Measurements from ENCODE around the gene SFTA2.
"Not testable (repeated sequence)": the region's sequence is repeated elsewhere in the genome, so short reads cannot be mapped to it uniquely, and the experiment has no call there.

SFTA2 gene

GRCh38 chr6:30945281-30945680 lies 13.3 kb upstream of the SFTA2 start:
- in situ Hi-C loops (cut with HindIII; ENCODE audit: low sequenced_read_pairs), result loop anchor here (5.0 kb wide), 1 partner anchor 127 kb away; no protein-coding TSS in a partner anchor

- in situ Hi-C loops (cut with HindIII; ENCODE audit: low sequenced_read_pairs), result no loop called here
Observed at GRCh38 chr6:30944051-30944450, 12.1 kb upstream of the SFTA2 start.

GRCh38 chr6:30942338-30943060 lies 10.5 kb upstream of the SFTA2 start:
- in situ Hi-C loops (cut with HindIII; ENCODE audit: low sequenced_read_pairs), result no loop called here

GRCh38 chr6:30940361-30940986 lies 8.5 kb upstream of the SFTA2 start, which contains the start of gene MUCL3:
Gene MUCL3, plus strand, starts transcription at chr6:30940973. Its CDS starts 27 bp downstream, at chr6:30941000.
- in situ Hi-C loops (cut with HindIII; ENCODE audit: low sequenced_read_pairs), result no loop called here

GRCh38 chr6:30939473-30939872 lies 7.5 kb upstream of the SFTA2 start:
- in situ Hi-C loops (cut with HindIII; ENCODE audit: low sequenced_read_pairs), result loop anchor here (5.0 kb wide), 1 partner anchor 73 kb away; the partner anchor contains the start of gene MUC22

- in situ Hi-C loops (cut with HindIII; ENCODE audit: low sequenced_read_pairs), result loop anchor here (5.0 kb wide), 1 partner anchor 74 kb away; the partner anchor contains the start of gene MUC22
Observed at GRCh38 chr6:30938730-30939129, 6.8 kb upstream of the SFTA2 start.

- in situ Hi-C loops (cut with HindIII; ENCODE audit: low sequenced_read_pairs), result loop anchor here (5.0 kb wide), 1 partner anchor 75 kb away; the partner anchor contains the start of gene MUC22
Observed at GRCh38 chr6:30937265-30937664, 5.3 kb upstream of the SFTA2 start.

- in situ Hi-C loops (cut with HindIII; ENCODE audit: low sequenced_read_pairs), result loop anchor here (5.0 kb wide), 1 partner anchor 77 kb away; the partner anchor contains the start of gene MUC22
Observed at GRCh38 chr6:30935018-30935417, 3.0 kb upstream of the SFTA2 start.

- in situ Hi-C loops (cut with HindIII; ENCODE audit: low sequenced_read_pairs), result no loop called here
Observed at GRCh38 chr6:30932665-30933365, 845 bp upstream of the SFTA2 start.

GRCh38 chr6:30931272-30931671 lies 698 bp downstream of the SFTA2 start:
- in situ Hi-C loops (cut with HindIII; ENCODE audit: low sequenced_read_pairs), result no loop called here

GRCh38 chr6:30930506-30930905 lies 1.5 kb downstream of the SFTA2 start:
- in situ Hi-C loops (cut with HindIII; ENCODE audit: low sequenced_read_pairs), result no loop called here

GRCh38 chr6:30928677-30929076 lies 3.3 kb downstream of the SFTA2 start:
- in situ Hi-C loops (cut with HindIII; ENCODE audit: low sequenced_read_pairs), result no loop called here

- in situ Hi-C loops (cut with HindIII; ENCODE audit: low sequenced_read_pairs), result not testable (repeated sequence)
Observed at GRCh38 chr6:30927080-30927479, 4.9 kb downstream of the SFTA2 start.

GRCh38 chr6:30926644-30927043 lies 5.3 kb downstream of the SFTA2 start:
- in situ Hi-C loops (cut with HindIII; ENCODE audit: low sequenced_read_pairs), result no loop called here

GRCh38 chr6:30924040-30924627 lies 7.8 kb downstream of the SFTA2 start:
- in situ Hi-C loops (cut with HindIII; ENCODE audit: low sequenced_read_pairs), result not testable (repeated sequence)

- in situ Hi-C loops (cut with HindIII; ENCODE audit: low sequenced_read_pairs), result no loop called here
Observed at GRCh38 chr6:30922447-30922852, 9.5 kb downstream of the SFTA2 start.

- in situ Hi-C loops (cut with HindIII; ENCODE audit: low sequenced_read_pairs), result loop anchor here (5.0 kb wide), 2 partner anchors 39 to 51 kb away; no protein-coding TSS in a partner anchor
Observed at GRCh38 chr6:30918670-30919069, 13.3 kb downstream of the SFTA2 start.

- in situ Hi-C loops (cut with HindIII; ENCODE audit: low sequenced_read_pairs), result loop anchor here (5.0 kb wide), 2 partner anchors 40 to 50 kb away; no protein-coding TSS in a partner anchor
Observed at GRCh38 chr6:30917487-30917886, 14.5 kb downstream of the SFTA2 start.

- in situ Hi-C loops (cut with HindIII; ENCODE audit: low sequenced_read_pairs), result loop anchor here (5.0 kb wide), 2 partner anchors 40 to 50 kb away; no protein-coding TSS in a partner anchor
Observed at GRCh38 chr6:30917041-30917440, 14.9 kb downstream of the SFTA2 start.

- in situ Hi-C loops (cut with HindIII; ENCODE audit: low sequenced_read_pairs), result loop anchor here (5.0 kb wide), 2 partner anchors 42 to 48 kb away; no protein-coding TSS in a partner anchor
Observed at GRCh38 chr6:30915591-30915946, 16.4 kb downstream of the SFTA2 start.
